EH (cell line): ENCODE measurements around the gene EEPD1.
"Not testable (repeated sequence)": the region's sequence is repeated elsewhere in the genome, so short reads cannot be mapped to it uniquely, and the experiment has no call there.

Experiments used
- DNase-seq: peaks from one replicate; pipeline ENCODE4 v3.0.0-alpha.2; 2015; ENCODE audit warnings: low read depth

The EEPD1 gene

DNA sequence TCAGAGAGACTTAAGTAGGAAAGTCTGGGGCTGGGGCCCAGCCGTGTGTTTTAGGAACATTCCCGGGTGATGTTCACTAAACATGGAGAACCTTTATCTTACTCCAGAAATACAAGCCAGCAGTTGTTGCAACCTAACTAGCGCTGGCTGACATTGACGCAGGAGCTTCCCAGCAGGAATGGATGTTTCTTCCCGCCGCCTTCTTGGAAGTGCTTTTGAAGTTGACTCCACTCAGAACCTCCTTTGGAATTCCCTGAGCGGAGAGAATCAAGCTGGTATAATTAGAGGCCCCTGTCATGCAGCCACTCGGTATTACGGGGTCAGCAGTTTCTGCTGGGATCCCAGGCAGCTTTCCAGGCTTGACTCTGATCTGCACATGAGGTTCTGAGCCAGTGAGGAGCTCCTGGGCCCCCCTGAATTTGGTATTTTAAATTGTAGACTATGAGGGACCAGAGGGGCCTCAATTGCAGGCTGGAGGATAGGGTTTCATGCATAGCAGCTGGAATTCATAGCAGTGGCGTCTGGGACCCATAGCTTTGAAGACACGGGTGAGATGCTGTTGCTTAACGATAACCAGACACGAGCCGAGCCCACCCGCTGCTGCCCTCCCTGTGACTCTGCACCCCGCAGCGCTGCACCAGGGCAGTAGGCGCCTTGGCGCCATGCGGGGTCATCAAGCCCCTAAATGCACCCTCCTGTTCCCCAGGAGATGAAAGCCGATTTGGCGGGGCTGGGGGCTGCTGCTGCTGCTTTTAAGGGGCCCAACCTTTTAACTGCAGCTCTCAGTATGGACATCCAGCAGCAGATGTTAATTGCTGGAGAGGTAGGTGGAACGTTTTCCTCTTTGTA lies 61.8 kb downstream of the EEPD1 start:
- no peak for DNase-seq

DNA sequence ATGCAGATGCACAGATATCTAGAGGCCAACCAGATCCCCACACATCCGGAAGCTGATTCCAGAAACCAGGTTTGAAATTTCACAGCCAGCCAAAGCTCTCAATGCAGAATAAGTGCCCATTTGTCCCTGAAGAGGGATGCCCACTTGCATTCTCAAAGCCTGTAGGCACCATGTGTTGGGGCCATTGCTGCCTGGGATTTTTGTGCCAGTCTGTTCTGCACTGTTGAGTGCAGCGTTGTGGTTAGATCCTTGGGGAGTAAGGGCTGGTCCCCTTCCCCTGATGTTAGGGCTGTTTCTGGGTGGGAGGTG lies 62.4 kb downstream of the EEPD1 start:
- DNase-seq: no peak

DNA sequence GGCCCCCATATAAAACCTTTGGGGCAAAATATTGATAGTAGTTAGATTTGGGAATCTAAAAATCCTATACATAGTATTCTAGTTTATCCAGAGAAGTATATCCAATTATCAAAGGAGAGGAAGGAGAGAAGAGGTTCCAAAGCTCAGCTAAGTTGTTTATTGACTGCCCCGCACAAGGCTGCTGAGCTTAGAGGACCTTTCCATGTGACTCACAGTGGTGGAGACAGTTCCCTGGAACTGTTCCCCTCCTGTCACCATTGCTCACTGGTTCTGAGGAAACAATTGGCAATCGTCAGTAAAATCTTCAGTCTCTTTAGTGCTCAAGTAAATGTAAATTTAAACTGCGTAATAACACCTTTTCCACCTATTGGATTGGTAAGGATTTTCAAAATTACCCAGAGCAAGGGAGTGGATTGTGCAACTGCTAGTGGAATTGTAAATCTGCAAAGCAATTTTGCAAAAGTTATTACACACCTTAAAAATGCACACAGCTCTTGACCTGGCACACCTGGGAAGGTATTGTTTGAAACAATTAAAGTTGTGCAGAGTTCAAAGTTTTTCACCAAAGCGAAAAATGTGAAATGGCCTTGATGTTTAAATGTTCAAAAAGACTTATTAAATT lies 63.1 kb downstream of the EEPD1 start:
- peak; percentile 32 for DNase-seq

DNA sequence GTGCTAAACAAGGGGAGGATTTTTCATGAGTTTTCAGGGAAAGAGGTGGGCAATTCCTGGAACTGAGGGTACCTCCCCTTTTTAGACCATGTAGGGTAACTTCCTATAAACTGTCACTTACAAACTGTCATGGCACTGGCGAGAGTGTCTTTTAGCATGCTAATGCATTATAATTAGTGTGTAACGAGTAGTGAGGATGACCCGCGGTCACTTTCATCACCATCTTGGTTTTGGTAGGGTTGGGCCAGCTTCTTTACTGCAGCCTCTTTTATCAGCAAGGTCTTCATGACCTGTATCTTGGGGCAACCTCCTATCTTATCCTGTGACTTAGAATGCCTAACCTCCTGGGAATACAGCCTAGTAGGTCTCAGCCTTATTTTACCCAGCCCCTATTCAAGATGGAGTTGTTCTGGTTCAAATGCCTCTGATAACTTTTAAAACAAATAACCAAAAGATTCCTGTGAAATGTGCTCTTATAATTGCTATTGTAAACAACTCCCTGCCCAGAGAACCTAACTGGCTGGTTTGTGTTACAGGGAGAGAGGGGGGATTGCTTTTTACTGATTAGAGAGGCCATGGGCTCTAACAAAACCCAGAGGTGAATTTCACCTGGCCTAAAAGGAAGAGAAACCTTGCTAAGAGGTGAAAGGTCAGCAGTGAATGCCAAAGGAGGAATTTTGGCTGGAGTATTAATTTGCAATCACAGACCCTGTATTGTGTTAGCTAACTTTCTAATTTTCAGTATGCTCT lies 64.3 kb downstream of the EEPD1 start:
- no peak for DNase-seq

DNA sequence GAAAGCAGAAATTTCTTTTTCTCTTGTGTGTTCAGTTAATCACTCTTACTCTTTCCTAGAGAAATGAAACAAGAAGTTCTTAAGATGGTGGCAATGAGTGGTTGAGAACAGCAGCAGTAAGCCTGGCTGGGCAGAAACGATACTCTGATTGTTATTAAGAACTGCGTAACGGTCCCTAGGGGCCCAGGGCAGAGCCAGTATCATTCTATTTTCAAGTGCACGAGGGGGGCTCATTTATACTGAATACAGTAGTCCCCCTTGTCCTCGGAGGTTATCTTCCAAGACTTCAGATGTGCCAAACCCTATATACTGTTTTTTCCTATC lies 64.9 kb downstream of the EEPD1 start:
- DNase-seq: no peak

DNA sequence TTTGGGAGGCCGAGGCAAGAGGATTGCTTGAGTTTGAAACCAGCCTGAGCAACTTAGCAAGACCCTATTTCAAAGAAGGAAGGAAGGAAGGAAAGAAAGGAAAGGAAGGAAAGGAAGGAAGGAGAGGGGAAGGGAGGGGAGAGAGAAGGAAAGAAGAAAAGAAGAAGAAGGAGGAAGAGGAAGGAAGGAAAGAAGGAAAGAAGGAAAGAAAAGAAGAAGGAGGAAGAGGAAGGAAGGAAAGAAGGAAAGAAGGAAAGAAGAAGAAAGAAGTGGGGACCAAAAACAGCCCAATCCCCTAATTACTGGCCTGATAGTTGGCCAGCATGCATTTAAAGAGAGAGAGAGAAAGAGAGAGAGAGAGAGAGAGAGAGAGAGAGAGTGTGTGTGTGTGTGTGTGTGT lies 66.4 kb downstream of the EEPD1 start:
- no peak for DNase-seq

DNA sequence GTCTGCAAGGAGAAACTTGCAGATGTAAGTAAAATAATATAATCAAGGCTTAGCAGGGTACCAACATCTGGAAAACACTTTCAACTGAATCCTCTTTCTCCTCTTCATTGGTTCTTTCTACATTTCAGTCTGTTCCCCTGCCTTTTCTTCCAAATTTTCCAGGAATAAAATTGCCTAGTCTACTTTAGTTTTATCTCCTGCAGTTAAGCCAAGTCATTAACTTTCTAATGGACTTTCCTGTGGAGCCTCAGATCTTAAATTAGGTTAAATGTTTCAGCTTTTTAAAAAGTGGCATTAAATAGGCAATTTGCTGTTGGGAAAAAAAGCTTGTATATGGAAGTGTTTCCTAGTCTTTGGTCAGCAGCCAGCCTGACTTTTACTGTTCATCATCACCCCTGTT lies 70.8 kb downstream of the EEPD1 start:
- DNase-seq: no peak

DNA sequence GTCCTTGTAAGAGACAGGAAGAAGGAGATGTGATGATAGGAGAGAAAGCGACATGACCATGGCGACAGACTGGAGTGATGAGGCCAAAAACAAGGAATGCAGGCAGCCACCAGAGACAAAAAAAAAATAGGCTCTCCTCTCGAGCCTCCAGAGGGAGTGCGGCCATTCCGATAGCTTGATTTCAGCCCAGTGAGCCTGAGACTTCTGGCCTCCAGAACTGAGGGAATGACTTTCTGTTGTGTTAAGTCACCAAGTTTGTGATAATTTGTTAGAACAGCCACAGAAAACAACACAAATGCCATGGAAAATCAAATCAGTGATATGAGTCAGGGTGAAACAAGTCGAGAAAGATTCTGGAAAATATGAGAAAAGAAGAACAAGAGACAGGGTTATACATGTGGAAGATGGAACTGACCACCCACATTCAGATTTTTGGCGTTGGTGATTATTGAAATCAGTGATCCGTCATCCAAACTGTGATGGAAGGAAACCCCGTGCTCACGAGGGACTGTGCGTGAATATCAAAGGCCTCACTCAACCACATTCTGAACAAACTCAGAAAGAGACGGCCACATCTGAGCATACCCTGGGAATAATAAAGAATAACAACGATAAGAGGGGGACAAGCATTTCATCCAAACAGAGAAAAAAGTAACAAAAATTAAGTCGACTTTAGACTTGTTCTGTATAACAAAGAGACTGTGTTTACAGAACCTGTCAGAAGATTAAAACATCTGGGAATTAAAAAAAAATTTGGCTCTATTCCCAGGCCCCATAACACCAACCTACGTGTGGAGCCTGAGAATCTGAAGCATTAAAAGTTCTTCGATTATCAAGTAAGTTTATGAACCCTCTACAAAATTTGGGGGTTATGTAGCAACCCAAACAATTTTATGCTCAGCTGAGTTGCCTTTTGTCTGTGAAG lies 72.1 kb downstream of the EEPD1 start:
- DNase-seq: no peak

DNA sequence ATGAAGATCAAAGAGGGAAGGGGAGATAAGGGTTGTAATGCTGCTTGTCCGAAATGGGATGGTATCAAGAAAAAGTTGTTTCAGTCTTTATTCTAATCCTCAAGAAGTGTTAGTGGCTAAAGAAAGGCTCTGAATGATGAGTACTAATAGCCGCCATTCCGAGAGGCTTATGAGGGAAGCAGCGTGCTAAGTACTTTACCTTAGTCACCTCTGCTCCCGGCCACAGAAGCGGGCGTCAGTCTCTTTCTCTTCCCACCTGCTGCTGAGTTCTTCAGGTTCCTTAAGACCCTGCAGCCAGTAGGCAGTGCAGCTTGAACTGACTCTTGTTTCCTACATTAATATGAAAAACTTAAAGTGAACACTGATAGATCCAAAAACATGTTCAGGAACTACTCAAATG lies 73.1 kb downstream of the EEPD1 start:
- no peak for DNase-seq

DNA sequence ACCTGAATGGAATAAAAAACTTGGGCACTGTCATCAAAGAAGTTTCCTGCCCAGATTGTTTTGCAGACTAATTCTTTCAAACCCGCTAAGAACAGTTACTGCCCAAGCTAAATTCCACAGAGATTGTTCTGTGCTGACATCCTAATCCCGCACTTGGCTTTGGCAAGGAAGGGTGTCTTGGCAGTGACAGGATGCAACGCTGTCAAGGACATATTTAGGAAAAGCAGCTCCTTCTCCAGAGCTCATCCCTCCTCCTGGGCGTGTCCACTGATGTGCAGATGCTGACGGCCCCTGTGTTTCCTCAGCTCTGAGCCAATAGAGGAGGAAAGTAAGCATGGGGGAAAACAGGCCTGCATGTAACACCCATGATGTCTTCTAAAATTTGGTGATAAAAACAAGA lies 74.2 kb downstream of the EEPD1 start:
- DNase-seq: peak; percentile 93

DNA sequence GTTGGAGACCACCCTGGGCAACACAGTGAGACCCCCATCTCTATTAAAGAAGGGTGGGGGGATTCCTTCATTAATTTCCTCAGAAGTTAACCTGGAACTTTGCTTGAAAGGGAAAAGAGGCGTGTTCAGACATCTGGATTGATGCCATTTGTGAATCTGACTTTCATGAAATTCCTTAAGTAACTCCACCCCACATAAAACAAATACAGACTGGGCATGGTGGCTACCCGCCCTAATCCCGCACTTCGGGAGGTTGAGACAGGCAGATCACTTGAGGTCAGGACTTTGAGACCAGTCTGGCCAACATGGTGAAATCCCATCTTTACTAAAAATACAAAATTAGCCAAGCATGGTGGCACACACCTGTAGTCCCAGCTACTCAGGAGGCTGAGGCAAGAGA lies 75.0 kb downstream of the EEPD1 start:
- no peak for DNase-seq

DNA sequence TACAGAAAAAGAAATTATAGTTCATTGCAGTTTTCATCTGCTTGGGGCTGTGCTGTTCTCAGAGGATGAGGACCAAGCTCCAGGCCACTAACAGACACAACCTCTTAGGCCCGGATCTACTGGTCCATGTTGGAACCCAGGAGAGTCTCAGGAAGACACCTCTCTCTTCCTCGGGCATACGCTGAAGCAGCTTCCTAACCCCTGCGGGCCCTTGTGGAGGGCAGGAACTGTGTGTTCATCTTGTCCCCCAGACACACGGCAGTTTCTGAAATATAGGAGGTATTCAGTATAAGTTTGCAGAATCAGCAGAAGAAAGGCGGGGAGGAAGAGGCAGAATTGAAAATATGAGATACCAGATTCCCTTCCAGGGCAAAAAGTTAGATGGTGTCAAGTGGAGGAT lies 78.4 kb downstream of the EEPD1 start:
- no peak for DNase-seq

DNA sequence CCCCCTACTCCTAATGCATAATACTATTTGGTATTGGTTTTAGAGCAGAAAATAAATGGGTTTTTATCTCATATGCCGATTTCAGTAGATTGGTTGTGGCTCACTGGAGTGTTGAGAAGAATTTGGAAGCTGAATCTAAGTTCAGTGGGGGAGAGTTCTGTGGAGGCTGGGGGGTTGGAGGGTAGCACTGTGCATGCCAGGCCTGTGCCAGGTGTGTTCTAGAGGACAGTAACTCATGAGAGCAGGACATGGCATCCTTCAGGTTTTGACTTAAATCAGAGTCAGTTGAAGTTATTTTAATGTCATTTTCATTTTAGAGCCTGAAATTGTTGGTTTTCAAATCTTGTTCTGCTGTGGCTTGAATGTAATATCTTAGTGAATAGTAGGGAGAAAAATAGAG lies 79.5 kb downstream of the EEPD1 start:
- DNase-seq: no peak

DNA sequence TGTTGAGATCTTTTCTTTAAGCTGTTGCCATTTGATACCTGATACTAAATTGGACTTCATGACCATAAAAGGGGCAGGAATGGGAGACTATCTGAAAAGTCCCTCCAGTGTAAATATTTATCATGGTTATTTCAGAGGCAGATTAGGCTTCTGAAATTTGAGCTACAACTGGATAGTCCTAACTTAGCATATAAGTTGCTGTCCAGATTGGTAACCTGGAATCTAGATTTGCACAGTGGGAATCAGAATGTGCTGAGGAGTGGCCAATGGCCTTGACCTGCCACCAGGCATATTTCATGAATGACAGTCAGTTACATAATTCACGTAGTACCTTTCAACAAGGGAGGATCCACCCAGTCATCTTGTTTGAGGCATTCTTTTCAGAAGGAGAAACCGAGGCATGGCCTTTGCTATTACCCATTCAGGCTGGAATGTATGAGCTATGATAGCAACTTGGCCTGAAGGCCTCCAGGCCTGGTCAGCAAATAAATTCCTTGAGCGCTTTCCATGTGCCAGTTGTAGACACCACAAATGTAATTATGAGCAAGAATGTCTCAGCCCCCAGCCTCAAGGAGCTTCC lies 80.0 kb downstream of the EEPD1 start:
- no peak for DNase-seq

DNA sequence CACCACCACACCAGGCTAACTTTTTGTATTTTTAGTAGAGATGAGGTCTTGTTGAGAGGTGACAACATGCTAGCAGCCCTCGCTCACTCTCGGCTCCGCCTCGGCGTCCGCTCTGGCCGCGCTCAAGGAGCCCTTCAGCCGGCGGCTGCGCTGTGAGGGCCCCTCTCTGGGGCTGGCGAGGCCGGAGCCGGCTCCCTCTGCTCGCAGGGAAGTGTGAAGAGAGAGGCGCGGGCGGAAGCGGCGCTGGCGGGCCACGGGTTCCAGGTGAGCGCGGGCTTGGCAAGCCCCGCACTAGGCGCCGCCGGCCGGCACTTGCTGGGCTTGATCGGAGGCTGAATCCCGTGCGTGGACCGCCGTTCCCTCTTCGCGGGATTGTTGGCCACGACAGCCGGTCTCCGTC lies 83.0 kb downstream of the EEPD1 start:
- DNase-seq: no peak

DNA sequence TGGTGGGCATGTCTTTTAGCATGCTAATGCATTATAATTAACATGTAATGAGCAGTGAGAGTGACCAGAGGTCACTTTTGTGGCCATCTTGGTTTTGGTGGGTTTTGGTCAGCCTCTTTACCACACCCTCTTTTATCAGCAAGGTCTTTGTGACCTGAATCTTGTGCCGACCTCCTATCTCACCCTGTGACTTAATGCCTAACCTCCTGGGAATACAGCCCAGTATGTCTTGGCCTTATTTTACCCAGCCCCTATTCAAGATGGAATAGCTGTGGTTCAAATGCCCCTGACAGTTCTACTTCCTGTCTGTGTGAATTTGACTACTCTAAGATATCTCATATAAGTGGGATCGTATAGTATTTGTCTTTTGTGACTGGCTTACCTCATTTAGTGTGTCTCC lies 85.1 kb downstream of the EEPD1 start:
- DNase-seq: no peak

DNA sequence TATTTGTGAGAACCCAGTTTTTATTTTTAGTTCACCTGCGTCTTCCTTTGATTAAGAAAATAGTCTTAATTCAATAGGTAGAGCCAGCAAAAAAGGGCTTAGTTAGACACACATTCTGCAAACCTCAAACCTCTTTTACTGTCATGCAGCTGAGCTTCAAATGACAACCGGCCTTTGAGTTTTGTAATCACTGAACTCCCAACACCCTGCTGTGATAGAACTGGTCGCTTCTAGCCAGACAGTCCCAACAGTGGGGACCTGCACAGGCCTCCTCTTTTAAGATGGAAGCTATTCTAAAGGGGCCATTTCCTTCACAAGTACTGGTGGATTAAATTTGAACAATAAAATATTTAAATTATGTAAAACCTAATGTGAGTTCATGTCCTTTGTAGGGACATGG lies 90.3 kb downstream of the EEPD1 start:
- not testable (repeated sequence) for DNase-seq

DNA sequence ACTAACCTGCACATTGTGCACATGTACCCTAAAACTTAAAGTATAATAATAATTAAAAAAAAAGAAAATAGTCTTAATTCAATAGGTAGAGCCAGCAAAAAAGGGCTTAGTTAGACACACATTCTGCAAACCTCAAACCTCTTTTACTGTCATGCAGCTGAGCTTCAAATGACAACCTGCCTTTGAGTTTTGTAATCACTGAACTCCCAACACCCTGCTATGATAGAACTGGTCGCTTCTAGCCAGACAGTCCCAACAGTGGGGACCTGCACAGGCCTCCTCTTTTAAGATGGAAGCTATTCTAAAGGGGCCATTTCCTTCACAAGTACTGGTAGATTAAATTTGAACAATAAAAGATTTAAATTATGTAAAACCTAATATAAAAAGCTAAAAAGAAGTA lies 90.9 kb downstream of the EEPD1 start:
- DNase-seq: not testable (repeated sequence)

DNA sequence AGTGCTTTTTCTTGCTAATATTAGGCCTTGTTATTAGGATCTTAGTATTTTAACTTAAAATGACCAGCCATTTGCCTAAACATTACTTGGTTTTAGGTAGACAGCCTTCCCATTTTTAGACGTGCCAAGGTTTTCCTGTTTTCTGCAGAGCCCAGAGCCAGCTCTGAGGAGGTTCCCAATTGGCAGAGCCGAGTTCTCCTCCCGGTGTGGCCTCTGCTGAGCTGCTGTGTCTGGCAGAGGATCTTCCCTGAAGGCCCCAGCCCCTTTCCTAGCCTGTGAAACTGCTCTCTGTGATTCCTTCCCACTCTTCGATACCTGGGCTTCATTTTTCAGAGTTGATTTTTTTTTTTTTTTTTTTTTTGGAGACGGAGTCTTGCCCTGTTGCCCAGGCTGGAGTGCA lies 91.4 kb downstream of the EEPD1 start:
- no peak for DNase-seq

DNA sequence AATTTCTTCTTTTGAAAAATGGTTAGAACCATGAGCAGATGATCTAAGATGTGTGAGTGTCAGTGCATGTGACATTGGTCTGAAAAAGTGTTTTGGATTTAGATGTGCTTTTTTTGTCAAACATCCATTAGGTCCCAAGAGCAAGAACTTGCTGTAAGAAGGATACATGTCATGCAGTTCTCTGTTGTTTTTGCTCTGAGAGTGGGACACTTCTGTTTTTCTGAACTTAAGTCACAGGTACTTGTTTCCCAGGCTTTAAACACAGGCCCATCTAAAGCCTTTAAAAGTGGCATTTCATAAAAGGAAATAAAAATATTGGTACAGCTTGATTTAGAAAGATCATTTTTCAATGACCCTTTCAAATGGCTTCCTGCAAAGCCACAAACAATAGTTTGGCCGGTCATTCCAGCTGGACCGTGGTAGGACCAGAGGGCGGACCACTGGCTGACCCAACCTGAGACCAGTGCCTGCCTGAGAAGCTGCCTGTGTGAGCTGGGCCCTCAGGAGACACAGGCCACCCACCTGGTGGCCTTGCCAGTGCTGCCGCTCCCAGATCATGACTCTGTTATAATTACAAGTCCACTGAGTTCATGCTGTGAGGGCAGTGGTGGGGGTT lies 92.7 kb downstream of the EEPD1 start:
- no peak for DNase-seq

DNA sequence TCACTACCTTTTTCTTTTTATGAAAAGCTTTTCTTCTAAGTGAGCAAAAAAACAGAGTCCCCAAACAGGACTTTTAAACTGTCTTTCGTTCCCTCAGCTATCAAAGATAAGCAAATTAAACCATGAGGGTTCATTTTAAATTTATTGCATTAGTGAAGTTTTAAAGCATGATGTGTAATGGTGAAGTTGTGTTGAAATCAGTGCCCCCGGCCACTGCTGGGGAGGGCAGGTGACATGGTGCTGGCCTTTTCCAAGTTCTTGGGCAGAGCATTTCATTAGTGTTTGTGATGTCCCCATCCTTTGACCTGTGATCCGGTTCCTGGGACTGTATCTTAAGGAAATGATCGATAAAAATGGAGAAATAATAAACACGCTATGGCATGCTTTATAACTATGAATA lies 96.0 kb downstream of the EEPD1 start:
- no peak for DNase-seq

DNA sequence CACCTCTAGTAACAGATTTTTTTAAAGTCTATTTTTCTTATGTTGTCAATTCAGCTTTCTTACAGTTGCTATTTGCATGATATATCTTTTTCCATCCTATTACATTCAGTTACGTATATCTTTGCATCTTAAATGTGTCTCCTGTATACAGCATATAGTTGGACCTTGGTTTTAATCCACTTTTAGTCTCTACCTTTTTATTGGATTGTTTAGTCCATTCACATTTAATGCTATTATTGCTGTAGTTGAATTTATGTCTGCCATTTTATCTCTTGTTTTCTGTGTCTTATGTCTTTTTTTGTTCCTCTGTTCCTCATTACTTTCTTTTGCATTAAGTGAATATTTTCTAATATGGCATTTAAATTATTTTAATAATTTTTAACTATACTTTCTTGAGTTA lies 100.6 kb downstream of the EEPD1 start:
- DNase-seq: no peak
